Measurements from ENCODE around the gene M6PR.

M6PR gene

DNA sequence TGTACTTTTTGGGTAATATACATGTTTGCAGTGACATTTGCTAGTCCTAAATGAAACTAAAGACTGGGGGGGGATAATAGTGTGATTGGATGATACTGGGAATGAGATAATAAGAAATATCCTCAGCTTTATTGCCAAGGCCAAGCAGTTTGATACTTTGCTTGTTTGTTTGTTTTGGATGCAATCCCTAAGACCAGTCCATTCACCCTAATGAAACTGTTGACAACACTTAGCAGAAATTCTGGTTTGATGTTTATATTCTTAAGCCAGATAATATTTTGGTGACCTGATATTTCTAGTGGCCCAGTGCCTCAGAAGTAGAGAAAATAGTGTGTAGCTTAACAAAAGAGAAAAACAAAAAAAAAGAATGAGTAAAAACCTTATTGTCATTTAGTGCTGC lies 33.3 kb downstream of the M6PR start:
- DNase-seq (ENCODE audit: extremely low read depth, low read depth): no peak
- TF ChIP-seq, protein P1, sequence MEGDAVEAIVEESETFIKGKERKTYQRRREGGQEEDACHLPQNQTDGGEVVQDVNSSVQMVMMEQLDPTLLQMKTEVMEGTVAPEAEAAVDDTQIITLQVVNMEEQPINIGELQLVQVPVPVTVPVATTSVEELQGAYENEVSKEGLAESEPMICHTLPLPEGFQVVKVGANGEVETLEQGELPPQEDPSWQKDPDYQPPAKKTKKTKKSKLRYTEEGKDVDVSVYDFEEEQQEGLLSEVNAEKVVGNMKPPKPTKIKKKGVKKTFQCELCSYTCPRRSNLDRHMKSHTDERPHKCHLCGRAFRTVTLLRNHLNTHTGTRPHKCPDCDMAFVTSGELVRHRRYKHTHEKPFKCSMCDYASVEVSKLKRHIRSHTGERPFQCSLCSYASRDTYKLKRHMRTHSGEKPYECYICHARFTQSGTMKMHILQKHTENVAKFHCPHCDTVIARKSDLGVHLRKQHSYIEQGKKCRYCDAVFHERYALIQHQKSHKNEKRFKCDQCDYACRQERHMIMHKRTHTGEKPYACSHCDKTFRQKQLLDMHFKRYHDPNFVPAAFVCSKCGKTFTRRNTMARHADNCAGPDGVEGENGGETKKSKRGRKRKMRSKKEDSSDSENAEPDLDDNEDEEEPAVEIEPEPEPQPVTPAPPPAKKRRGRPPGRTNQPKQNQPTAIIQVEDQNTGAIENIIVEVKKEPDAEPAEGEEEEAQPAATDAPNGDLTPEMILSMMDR (IDR thresholded peaks at IDR 0.05; ENCODE audit: low read depth, low read length): no peak

DNA sequence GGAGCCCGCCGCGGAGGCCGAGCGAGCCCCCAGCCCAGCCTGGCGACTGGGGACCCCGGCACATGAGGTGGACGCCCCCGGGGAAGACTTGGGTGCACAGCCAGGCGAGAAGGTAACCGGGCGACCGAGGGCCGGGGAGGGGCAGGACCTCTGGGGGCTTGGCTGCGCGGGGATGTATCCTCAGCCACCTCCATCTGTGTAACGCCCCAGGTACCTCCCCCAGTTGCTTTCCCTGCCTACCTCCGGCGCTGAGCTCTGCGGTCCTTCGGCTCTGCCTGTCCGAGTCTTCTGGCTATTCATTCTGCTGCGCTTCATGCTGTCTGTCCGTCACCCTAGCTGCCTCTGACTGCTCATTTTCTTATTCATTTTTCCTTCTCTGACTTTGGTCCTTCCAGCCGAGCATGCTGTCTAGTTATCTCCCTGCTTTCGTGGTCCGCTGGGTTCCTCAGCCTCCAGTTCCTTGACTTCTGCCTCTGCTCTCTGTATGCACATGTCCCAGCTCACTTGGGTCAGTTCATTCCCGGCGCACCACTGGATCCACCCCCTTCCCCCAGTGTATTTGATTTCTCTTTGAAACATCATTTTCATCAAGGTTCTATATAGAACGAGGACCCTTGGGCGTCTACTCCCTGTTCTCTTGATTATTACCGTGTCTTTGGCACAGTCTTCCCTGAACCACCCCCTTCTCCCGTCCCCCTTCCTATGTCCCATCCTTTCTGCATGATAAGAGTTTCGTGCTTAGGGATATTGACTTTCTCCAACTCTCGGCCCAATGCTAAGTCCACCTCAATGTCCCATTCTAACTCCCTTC lies 34.5 kb downstream of the M6PR start:
- TF ChIP-seq, protein P1 (IDR thresholded peaks at IDR 0.05; ENCODE audit: low read depth, low read length): no peak
- no peak for DNase-seq (ENCODE audit: extremely low read depth, low read depth)

DNA sequence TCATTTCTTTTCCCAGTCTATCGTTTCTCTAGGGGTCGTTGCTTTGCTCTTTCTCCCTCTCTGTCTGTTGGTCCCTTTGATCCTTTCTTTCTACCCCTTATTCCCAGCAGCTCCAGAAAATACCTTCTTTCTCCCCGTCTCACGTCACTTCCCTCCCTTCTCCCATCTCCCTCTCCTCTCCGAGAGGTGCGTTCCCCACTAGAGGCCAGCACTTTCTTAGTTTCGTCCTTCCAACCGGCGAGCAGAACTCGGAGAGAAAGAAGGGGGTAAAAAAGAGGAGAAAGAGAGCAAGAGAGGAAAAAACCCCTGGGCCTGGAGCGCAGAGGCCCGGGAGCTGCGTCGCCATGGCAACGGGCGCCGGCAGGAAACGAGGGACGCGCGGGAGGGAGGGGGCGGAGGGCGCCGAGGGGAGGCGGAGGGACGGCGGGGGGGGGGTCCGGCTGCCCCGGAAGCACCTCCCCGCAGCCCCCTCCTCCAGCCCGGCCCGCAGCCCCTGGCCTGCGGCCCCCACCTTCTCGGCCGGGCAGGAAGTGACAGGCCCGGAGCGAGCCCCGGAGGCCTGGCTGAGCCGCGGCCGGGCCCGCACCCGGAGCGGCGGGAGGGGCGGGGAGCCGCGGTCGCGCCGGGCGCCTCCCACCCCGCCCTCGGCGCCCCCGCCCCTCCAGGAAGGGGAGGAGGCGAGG lies 35.3 kb downstream of the M6PR start, which contains the start of gene PHC1:
Gene PHC1 (plus strand): TSS at position 477 of the 683 bp plus-strand sequence. CDS start 3,169 bp downstream, outside the sequence.
- peak; percentile 37 for DNase-seq (ENCODE audit: extremely low read depth, low read depth)

DNA sequence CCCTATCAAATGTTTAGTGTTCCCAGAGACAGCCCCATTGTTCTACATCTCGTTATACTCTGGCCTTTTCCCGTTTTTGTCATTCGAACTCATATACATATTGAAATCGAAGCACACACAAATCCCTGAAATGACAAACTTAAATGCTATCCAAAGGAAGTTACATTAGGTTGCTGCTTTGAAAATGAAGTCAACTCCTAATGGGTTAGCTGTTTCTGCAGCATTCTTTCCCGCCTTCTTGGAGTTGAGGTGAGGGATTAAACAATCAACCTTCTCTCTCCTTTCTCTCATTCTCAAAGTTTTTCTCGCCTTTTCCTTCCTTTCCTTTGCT lies 35.8 kb downstream of the M6PR start:
- TF ChIP-seq, protein P1 (IDR thresholded peaks at IDR 0.05; ENCODE audit: low read depth, low read length): no peak
- no peak for DNase-seq (ENCODE audit: extremely low read depth, low read depth)

More for the DNA sequence above, 35.3 kb downstream of the M6PR start, which contains the start of gene PHC1:
- TF ChIP-seq, protein P1 (IDR thresholded peaks at IDR 0.05; ENCODE audit: low read depth, low read length): peak; percentile 64

DNA sequence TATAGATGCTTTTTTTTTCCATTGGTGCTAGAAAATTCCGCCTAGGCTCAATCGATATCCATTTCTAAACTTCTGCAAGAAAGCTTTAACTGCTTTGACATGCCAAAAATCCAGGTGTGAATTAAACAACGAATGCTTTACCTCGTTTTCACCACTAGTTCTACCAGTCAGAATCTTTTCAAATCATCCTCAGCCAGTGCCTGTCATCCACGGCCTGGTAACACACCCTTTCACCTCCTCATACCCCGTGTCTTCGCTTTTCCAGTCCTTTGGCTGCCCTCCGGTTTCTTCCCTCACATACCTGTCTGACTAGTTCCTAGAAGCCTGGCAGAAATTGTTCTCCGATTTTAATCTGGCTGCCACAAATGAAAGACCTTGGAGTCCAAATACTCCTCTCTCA lies 36.5 kb downstream of the M6PR start:
- TF ChIP-seq, protein P1 (IDR thresholded peaks at IDR 0.05; ENCODE audit: low read depth, low read length): no peak
- no peak for DNase-seq (ENCODE audit: extremely low read depth, low read depth)

DNA sequence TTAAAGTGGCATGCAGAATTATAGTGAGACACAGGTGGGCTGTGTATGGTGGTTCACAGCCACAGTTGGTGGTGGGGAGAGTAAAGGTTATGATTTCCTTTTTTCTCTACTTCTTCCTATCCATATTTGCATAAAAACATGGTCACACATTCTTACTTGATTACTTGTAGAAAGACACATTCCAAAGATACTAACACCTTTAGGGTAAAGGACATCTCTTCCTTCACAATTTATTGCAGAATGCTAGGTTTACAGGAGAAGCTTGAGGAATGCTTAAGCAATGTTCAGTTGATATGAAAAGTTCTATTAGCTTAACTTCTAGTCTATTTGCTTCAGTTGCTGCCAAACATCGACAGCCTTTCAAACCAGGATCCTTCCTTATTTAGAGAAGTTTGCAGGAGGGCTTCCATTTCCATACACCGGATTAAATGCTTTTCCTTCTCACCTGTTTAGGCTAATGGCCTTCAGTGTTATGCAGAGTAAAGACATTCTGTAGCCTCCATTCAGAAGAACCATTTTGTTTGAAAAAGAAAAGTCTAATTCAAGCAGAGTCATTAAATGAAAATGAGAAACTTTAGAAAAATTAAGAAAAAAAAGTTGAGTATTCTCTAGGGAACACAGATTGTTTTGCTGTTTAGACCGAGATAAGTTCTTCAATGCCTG lies 37.7 kb downstream of the M6PR start:
- DNase-seq (ENCODE audit: extremely low read depth, low read depth): no peak
- TF ChIP-seq, protein P1 (IDR thresholded peaks at IDR 0.05; ENCODE audit: low read depth, low read length): no peak

DNA sequence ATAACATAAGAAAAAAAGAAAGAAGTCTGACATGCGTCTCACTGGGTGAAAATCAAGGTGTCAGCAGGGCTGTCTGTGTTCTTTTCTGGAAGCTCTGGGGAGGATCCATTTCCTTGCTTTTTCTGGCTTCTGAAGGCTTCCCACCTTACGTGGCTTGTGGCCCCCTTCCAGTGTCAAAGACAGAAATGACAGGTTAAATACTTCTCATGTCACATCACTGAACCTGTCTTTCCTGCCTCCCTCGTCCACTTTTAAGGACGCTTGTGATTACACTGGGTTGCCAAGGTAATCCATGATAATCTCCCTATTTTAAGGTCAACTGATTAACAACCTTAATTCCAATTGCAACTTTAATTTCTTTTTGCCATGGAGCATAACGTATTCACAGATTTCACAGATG lies 39.7 kb downstream of the M6PR start:
- TF ChIP-seq, protein P1 (IDR thresholded peaks at IDR 0.05; ENCODE audit: low read depth, low read length): no peak
- no peak for DNase-seq (ENCODE audit: extremely low read depth, low read depth)
